NCI-H146 (cell line): ENCODE results near the gene HMCES.
"Not testable (repeated sequence)": the region's sequence is repeated elsewhere in the genome, so short reads cannot be mapped to it uniquely, and the experiment has no call there.

Experiments
- DNase-seq: peaks from one replicate; lab custom pipeline; 2025; lab: John Stamatoyannopoulos, UW

Gene HMCES

DNA sequence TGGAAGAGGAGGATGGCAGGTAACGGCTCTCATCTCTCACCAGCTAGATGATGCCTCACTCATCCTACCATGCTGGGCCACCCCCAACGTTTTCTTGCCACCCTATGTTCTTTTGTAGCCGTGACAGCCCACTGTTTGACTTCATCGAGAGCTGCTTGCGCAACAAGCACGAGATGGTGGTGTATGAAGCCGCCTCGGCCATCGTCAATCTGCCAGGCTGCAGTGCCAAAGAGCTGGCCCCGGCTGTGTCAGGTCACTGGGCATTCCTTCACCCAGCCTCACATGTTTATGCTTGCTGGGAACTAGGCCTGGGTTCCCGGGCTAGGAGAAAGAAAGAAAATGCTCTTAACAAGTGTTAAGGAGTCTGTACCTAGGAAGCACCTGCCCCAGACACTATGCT, 21.1 kb upstream of the HMCES start:
- DNase-seq, result no peak

DNA sequence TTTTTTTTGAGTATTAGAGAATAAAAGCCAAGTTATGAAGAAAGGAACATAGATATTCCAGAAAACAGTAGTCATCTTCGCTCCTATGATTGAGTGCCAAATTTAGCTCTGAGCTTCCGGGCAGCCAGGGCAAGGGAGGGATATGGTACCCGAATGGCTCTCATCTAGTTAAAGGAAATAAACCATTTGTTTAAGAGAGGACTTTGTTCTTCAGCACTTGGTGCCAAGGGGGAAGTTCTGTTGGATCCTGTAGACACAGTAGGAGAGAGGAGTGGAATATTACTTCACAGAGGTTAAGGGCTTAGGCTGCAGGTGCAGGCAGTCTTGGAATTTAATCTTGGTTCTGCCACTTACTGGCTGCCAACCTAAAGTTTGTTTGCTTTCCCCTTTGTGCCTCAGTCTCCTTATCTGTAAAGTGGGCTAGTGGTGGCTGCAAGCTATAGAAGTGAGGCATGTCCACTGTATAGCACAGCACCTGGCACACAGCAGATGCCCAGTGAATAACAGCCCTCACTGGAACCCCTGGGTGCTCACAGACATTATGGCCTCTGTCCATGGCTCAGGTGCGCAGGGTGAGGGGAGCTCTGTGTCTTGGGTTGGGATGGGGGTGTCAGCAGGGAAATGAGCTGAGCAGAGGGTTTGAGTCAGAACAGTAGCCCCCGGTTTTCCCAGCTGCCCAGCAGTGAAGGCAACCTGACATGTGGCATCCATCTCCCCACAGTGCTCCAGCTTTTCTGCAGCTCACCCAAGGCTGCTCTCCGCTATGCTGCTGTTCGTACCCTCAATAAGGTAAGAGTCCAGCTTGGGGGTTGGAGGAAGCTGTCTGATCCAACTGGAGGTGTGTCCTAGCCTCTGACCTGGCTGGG, 18.8 kb upstream of the HMCES start:
- DNase-seq, result no peak

DNA sequence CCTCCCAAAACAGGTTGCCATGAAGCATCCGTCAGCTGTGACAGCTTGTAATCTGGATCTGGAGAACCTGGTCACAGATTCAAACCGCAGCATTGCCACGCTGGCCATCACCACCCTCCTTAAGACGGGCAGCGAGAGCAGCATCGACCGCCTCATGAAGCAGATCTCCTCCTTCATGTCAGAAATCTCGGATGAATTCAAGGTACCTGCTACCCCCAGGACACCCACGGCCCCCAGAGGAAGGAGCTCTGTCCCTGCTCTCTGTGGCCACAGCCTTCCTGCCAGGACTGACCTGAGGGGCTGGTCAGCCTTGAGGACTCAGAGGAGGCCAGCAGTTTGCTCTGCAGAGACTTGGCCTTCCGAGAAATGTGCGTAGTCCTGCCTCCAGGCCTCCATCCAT, 18.1 kb upstream of the HMCES start:
- DNase-seq, result no peak

DNA sequence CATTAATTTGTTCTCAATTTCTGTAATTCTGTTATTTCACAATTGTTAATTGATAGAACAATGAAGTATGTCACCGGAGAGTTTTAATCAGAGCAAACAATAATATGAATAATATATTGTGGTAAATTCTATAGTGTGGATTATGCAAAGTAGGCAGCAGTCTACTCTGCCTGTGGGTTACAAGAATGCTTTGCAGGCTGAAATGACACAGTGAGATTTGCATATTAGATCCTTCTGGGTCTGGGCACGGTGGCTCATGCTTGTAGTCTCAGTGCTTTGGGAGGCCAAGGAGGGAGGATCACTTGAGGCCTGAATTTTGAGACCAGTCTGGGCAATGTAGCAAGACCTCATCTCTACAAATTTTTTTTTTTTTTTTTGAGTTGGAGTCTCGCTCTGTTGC, 16.8 kb upstream of the HMCES start:
- DNase-seq, result no peak

DNA sequence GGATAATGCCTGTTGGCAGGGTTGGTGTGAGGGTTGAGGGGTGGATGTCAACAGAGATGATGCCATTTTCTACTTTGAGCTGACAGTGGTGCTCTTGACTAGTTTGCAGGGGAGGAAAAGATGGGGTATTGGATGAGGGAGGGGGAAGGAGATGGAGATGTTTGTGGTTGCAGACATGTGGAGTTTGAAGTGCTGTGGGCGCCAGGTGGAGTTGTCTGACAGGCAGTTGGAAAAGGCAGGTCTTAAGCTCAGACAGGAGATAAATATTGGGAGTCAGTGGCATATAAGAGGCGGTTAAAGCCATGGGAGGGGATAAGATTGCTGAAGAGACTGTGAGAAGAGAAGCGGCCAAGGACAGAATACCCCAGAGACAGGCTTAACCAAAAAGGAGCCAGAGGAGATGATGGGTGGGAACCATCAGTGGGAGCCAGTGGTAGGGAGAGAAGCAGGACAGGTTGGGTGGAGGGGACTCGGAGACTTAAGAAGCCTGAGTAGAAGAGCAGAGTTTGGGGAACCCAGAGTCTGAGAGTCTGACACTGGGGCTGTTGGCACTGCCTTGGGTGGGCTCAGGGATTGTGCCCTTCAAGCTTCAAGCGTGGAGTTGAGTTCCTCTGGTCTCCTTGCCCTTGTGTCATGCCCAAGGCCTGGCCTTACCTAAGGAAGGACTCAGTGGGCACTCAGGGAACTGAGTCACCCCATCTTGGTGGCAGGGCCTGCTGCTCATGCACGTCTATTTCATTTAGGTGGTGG, 15.3 kb upstream of the HMCES start:
- no peak for DNase-seq

DNA sequence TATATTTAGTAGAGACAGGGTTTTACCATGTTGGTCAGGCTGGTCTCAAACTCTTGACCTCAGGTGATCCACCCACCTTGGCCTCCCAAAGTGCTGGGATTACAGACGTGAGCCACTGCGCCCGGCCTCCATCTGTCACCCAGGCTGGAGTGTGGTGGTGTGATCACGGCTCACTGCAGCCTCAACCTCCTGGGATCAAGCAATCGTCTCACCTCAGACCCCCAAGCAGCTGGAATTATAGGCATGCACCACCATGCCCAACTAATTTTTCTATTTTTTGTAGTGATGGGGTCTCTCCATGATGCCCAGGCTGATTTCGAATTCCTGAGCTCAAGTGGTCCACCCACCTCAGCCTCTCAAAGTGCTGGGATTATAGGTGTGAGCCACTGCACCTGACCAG, 13.7 kb upstream of the HMCES start:
- not testable (repeated sequence) for DNase-seq

DNA sequence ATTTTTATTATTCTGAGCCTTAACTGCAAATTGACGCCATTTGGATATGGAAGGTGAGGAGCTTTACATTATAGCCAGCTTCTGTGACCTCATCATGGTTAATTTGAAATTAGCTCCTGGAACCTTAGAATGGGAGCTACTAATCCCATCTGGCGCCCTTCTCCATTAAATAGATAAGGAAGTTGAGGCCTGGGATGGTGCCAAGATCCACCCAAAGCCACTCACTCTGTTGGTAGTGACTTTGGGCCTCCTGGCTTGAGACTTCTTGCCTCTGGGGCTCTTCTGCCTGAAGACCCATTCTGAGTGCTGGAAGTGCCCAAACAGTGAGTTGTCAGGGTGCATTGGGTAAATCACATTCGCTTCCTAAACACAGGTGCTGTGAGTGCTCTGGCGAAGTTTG, 12.0 kb upstream of the HMCES start:
- no peak for DNase-seq

DNA sequence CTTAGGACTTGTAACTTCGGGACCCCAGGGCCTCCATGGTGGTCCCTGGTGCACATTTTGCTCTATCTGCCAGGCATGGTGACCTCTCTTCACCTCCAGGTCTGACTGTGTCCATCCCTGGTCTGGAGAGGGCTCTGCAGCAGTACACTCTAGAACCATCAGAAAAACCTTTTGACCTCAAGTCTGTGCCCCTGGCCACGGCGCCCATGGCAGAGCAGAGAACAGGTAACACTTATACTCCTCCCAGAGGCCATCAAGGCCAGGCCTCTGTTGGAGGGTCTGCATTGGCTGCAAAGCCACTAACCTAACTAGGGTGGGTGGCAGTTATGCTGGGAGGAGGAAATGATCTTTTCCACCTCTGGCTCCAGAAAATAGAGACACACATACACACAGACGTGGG, 10.3 kb upstream of the HMCES start:
- no peak for DNase-seq

DNA sequence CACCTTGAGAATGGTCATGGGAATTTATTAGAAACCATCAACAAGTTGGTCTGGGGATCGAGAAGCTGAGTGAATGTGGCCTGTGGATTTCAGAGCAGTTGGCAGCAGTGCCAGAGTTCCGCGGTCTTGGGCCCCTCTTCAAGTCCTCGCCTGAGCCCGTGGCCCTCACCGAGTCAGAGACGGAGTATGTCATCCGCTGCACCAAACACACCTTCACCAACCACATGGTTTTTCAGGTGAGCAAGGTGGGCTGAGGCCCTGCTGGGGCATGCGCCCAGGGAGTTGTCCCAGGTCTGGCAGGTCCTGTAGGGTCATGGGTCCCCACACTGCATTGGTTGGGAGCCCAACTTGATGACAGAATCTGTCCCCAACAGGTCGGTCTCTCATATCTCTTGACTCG, 7.0 kb upstream of the HMCES start:
- DNase-seq, result no peak

DNA sequence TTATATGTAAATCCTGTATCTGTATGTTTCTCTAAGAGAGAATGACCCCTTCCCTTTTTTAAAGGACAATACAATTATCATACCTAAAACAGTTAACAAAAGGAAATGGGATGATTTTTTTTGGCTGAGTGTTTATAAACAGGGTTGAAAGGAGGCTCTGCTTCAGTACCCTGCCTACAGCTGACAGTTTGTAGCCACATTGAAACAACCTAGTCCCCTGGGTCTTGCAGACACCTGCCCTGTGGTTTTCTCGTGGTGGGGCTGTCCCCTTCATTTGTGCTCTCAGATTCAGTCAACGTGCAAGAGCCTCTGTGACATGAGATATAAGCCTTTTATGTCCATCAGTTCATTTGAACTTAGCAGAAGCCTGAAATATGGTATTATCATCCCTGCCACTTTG, 2.3 kb upstream of the HMCES start:
- DNase-seq, result no peak

DNA sequence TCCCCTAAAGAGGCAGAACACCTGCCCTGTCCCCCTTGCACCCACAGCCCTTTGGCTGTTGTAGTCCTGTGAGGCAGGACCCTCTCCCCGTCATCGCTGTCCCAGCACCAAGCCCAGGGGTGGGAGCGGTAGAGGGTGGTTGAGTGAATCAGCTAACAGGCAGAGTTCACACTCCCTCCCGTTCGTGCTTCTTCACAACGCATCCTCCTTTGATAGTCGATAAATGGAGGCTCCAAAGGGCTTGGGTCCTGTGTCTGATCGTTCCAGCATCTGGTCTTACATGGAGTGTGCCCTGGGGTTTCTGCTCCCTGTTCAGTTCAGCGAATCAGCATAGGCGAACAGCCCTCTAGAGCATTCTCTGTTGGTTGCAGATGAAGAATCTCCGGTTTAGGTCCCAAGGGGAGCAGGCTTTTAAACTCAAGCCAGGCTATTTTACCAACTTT, 820 bp upstream of the HMCES start:
- DNase-seq, result peak; percentile 23

DNA sequence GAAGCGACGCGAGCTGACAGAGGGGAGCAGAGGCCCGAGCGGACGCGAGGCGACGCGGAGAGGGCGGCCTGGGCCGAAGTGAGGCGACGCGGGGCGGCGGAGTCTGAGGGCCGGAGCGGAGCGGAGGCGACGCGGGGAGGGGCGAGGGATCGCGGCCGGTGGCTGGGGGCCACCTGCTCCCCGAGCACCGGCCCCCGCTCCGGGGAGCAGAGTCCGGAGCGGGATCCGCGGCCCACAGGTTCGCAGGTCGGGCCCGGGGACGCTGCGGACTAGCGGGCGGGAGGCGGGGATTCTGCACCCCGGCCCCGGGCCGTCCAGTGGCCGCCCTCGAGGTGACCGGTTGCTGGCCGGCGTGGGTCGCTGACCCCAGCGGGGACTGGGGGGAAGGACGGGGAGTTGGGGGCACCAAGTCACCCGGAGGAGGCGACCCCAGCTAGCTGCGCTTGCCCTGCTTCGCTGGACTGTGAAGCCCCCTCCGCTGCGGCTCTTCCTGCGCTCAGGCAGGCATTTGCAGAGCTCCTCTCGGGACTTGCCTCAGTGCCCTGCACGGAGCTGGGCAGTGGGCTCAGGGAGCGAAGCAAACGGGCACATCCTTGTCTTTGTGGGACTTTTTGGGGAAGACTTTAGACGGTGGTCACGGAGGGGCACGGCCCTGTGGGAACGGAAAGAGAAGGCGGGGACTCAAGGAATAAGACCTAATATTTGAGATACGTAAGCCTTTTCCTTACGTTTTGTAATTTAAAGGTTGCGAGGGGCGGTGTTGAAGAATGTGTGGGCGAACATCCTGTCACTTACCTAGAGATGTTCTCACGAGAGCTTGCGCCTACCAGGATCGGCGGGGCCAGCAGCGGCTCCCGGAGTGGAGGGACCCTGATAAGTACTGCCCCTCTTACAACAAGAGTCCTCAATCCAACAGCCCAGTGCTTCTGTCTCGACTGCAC, 566 bp downstream of the HMCES start:
- DNase-seq, result peak; percentile 64

DNA sequence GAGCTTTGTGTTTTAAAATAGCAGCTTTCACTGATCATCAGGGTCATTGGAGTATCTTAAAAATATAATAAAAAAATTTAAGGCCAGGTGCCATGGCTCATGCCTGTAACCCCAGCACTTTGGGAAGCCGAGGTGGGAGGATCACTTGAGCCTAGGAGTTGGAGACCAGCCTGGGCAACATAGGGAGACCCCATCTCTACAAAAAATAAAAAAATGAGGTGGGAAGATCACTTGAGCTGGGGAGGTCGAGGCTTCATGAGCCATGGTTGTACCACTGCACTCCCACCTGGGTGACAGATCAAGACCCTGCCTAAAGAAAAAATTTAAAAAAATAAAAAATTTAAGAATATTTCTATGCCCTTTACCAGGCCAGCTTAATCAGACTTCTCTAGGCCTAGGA, 1.5 kb downstream of the HMCES start:
- no peak for DNase-seq

DNA sequence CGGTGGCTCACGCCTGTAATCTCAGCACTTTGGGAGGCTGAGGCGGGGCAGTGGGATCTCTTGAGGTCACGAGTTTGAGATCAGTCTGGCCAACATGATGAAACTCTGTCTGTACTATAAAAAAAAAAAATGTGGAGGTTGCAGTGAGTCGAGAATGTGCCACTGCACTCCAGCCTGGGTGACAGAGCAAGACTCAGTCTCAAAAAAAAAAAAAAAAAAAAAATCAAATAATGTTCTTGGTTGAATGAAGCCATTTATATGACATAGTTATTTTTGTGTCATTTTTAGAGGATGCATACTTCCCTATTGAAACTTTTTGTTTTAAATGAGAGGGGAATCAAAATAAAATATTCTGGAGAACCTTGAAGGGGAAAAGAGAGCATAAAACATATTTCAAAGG, 3.1 kb downstream of the HMCES start:
- DNase-seq, result no peak

DNA sequence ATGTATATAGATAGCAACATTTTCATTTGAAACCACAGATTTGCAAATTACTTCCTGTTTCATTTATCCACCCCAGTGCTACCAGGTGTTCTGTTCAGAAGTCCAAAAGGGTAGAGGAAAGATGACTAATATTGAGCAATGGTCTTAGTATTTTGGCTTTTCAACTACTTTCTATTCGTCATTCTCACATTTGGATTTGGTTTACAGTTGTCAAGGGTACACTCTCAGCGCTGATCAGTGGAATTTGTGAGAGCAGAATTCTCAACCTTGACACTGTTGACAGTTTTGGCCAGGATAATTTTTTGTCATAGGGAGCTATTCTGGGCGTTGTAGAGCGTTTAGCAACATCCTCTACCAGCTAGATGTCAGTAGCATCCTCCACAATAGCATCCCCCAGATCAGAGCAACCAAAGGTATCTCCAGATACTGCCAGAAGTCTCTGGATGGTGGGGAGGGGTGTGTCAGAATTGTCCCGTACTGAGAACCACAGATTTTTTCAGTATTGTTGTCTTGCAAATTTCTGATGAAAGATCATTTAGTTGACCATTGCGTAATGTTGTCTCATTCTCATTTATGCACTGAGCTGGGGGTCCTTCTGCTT, 4.2 kb downstream of the HMCES start:
- no peak for DNase-seq

DNA sequence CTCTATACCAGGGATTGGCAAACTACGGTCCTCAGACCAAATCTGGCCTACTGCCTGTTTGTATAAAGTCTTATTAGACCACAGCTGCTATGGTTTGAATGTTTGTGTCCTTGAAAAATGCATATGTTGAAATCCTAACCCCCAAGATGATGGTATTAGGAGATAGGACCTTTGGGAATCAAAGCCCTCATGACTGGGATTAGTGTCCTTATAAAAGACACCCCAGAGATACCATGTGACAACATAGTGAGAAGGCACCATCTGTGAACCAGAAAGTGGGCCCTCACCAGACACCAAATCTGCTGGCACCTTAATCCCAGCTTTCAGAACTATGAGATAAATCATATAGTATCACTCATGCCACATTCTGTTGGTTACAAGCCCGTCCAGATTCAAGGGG, 7.4 kb downstream of the HMCES start:
- DNase-seq, result no peak

DNA sequence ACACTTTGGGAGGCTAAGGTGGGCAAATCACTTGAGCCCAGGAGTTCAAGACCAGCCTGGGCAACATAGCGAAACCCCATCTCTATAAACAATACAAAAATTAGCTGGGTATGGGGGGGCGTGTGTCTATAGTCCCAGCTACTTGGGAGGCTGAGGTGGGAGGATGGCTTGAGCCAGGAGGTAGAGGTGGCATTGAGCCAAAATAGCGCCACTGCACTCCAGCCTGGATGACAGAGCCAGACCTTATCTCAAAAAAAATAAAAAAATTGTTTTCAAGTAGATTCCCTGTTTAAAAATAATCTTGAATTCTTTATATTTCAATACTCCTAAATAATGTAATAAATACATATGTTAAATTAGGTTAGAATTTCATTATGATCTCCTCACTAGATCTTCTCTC, 9.8 kb downstream of the HMCES start:
- DNase-seq, result no peak

DNA sequence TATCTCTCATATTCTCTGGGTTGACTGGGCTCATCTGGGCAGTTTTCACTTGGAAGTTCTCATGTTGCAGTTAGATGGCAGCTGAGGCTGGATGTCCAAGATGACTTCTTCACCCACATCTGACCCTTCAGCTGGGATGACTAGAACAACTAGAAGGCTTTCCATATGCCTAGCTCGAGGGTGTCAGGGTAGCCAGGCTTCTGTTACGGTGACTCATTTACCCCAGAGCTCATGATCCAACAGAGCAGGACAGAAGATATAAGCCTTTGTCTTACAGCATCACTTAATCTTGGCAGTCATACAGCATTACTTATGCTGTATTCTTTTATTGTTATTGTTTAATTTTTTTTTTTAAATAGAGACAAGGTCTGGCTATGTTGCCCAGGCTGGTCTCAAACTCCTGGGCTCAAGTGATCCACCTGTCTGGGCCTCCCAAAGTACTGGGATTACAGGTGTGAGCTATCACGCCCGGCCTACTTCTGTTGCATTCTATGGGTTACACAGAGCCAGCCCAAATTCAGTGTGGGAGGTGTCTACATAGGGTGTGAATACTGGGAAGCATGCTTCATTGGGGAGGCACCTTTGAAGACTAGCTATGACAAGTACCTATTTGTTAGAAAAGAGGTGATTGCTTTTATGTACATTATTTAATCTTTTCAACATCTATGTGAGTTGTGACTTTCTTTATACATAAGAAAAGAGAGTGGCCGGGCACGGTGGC, 10.7 kb downstream of the HMCES start:
- no peak for DNase-seq

DNA sequence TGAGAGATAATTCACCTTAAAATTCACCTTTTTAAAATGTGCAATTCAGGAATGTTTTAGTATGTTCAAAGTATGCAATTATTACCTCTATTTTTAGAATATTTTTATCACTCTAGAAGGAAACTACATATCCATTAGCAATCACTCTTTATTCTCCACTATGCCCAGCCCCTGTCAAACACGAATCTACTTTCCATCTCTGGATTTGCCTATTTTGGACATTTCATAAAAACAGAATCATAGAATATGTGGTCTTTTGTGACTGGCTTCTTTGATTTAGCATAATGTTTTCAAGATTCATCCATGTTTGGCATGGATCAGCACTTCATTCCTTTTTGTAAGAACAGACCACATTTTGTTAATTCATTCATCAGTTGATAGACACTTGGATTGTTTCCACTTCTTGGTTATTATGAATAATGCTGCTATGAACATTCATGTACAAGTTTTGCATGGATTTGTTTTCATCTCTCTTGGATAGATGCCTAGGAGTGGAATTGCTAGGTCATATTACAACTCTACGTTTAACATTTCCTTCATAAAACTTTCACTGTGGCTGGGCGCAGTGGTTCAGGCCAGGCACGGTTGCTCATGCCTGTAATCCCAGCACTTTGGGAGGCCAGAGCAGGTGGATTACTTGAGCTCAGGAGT, 12.7 kb downstream of the HMCES start:
- no peak for DNase-seq

DNA sequence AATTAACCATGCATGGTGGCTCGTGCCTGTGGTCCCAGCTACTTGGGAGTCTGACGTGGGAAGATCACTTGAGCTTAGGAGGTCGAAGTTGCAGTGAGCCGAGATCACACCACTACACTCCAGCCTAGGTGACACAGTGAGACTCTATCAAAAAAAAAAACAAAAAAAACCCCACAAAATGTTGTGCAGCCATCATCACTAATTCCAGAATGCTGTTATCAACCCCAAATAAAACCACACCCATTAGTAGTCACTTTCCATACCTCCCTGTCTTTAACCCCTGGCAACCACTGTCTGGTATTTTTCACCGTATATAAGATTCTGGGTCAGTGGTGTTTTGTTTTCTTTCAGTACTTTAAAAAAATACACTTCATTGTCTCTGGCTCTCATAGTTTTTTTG, 16.6 kb downstream of the HMCES start:
- no peak for DNase-seq
